Suppressor macrophage treated with lipopolysaccharide for 1 hour (primary cell): ENCODE results near the gene OR6X1.
"Not testable (repeated sequence)": the region's sequence is repeated elsewhere in the genome, so short reads cannot be mapped to it uniquely, and the experiment has no call there.

Source experiments
- DNase-seq, 3 donors: peaks; one replicate each; pipeline ENCODE4 v3.0.0-alpha.2; 2020 to 2022

Gene OR6X1

GRCh38 chr11:123751781-123752180, 2.5 kb downstream of the OR6X1 start:
- no peak for DNase-seq

GRCh38 chr11:123748349-123748748, 6.0 kb downstream of the OR6X1 start:
- not testable (repeated sequence) for DNase-seq

GRCh38 chr11:123745764-123746451, 8.4 kb downstream of the OR6X1 start:
- no peak for DNase-seq

GRCh38 chr11:123742724-123743120, 11.6 kb downstream of the OR6X1 start:
- DNase-seq, result no peak

GRCh38 chr11:123742031-123742723, 12.1 kb downstream of the OR6X1 start:
- peak in 1 of 3 donors; percentile 2 for DNase-seq

- peak; percentile 92 to 96 (median 95) for DNase-seq
Measured at GRCh38 chr11:123741159-123742030, 12.9 kb downstream of the OR6X1 start, which contains the start of gene ZNF202. Gene ZNF202, minus strand, starts transcription at chr11:123741660. Its CDS starts 10,772 bp downstream, at chr11:123730888.

- peak in 1 of 3 donors; percentile 19 for DNase-seq
Measured at GRCh38 chr11:123740787-123741158, 13.5 kb downstream of the OR6X1 start.

GRCh38 chr11:123738374-123738773, 15.9 kb downstream of the OR6X1 start:
- DNase-seq, result no peak

GRCh38 chr11:123736769-123737168, 17.5 kb downstream of the OR6X1 start:
- DNase-seq, result no peak

- DNase-seq, result no peak
Measured at GRCh38 chr11:123729602-123730001, 24.7 kb downstream of the OR6X1 start.

- DNase-seq, result no peak
Measured at GRCh38 chr11:123725995-123726655, 28.2 kb downstream of the OR6X1 start.

GRCh38 chr11:123719452-123719851, 34.9 kb downstream of the OR6X1 start:
- DNase-seq, result peak; percentile 15 to 56 (median 29)

GRCh38 chr11:123718469-123718868, 35.8 kb downstream of the OR6X1 start:
- no peak for DNase-seq

- DNase-seq, result no peak
Measured at GRCh38 chr11:123718063-123718462, 36.3 kb downstream of the OR6X1 start.

GRCh38 chr11:123712627-123713026, 41.7 kb downstream of the OR6X1 start:
- not testable (repeated sequence) for DNase-seq

- DNase-seq, result peak; percentile 61 to 71 (median 66)
Measured at GRCh38 chr11:123707606-123708205, 46.6 kb downstream of the OR6X1 start.

GRCh38 chr11:123707206-123707605, 47.1 kb downstream of the OR6X1 start:
- DNase-seq, result no peak

GRCh38 chr11:123704341-123704740, 50.0 kb downstream of the OR6X1 start:
- no peak for DNase-seq
